ENCODE measurements around the gene ZNF865. TPM values are rescaled to one million over a fixed set of nuclear protein-coding genes. Genes with fewer than 3 reads are reported as not detected.
A peak's percentile ranks its signal among the peaks of the same experiment; 100 is the strongest.

The ZNF865 gene
- total RNA-seq, 1 experiment from 2014 or later: 9.1 TPM

GRCh38 chr19:55605207-55605636, 225 bp upstream of the ZNF865 start:
- DNase-seq (ENCODE audit: low spot score): peak; percentile 100

- no peak for DNase-seq (ENCODE audit: low spot score)
These were observed 982 bp downstream of the ZNF865 start for GRCh38 chr19:55606471-55606787.

- no peak for DNase-seq (ENCODE audit: low spot score)
These were observed 1.4 kb downstream of the ZNF865 start for GRCh38 chr19:55606817-55607216.

DNA sequence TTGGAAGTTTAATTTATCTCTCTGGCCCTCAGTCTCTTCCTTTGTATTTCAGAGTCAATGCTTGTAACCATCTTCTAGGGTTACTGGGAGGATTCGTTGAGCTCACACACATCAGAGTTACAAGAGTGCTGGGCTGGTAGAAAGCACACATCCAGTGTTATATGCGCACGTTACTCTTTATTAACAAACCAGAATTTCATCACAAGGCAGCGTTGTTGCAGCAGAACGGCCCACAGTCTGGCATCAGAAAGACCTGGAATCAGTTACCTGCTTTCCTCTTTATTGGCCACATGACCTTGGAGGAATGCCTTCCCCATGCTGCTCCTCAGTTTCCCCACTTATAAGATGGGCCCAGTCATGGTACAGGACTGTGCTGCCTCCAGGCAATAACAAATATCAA, 3.9 kb downstream of the ZNF865 start:
- DNase-seq (ENCODE audit: low spot score): no peak

GRCh38 chr19:55611300-55611982, 6.0 kb downstream of the ZNF865 start:
- DNase-seq (ENCODE audit: low spot score): no peak

GRCh38 chr19:55611983-55612645, 6.7 kb downstream of the ZNF865 start:
- no peak for DNase-seq (ENCODE audit: low spot score)

DNA sequence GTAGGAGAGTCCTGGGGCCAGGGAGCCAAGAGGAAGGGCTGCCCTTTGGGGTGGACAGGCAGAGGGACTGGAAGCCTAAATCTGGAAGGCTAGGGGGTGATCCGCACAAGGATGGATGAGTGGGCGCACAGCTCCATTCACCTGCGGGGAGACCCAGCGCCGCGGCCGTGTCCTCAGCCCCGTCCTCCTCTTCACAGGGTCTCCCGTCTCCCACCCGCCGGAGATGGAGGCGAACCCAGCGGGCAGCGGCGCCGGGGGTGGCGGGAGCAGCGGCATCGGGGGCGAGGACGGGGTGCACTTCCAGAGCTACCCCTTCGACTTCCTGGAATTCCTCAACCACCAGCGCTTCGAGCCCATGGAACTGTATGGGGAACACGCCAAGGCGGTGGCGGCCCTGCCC, 7.9 kb downstream of the ZNF865 start:
- no peak for DNase-seq (ENCODE audit: low spot score)

GRCh38 chr19:55613930-55614710, 8.7 kb downstream of the ZNF865 start:
- DNase-seq (ENCODE audit: low spot score): no peak

GRCh38 chr19:55614711-55615542, 9.5 kb downstream of the ZNF865 start:
- DNase-seq (ENCODE audit: low spot score): no peak

DNA sequence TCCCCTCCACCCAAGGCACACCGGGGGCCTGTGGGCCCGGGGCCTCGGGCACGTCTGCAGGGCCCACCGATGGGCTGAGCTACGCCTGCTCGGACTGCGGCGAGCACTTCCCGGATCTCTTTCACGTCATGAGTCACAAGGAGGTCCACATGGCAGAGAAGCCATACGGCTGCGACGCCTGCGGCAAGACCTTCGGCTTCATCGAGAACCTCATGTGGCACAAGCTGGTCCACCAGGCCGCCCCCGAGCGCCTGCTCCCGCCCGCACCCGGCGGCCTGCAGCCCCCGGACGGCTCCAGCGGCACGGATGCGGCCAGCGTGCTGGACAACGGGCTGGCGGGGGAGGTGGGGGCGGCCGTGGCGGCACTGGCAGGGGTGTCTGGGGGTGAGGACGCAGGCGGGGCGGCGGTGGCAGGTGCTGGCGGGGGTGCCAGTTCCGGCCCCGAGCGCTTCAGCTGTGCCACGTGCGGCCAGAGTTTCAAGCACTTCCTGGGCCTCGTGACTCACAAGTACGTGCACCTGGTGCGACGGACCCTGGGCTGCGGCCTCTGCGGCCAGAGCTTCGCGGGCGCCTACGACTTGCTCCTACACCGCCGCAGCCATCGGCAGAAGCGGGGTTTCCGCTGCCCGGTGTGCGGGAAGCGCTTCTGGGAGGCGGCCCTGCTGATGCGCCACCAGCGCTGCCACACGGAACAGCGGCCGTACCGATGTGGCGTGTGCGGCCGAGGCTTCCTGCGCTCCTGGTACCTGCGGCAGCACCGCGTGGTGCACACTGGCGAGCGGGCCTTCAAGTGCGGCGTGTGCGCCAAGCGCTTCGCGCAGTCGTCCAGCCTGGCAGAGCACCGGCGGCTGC, 10.3 kb downstream of the ZNF865 start:
- no peak for DNase-seq (ENCODE audit: low spot score)

DNA sequence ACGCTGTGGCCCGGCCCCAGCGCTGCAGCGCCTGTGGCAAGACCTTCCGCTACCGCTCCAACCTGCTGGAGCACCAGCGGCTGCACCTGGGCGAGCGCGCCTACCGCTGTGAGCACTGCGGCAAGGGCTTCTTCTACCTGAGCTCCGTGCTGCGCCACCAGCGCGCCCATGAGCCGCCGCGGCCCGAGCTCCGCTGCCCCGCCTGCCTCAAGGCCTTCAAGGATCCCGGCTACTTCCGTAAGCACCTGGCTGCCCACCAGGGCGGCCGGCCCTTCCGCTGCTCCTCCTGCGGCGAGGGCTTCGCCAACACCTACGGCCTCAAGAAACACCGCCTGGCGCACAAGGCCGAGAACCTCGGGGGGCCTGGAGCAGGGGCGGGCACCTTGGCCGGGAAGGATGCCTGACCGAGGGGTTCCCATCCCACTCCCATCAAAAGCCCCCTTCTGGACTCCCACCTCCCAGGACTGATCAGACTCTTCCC, 11.0 kb downstream of the ZNF865 start:
- no peak for DNase-seq (ENCODE audit: low spot score)

GRCh38 chr19:55617426-55617825, 12.0 kb downstream of the ZNF865 start:
- DNase-seq (ENCODE audit: low spot score): no peak

DNA sequence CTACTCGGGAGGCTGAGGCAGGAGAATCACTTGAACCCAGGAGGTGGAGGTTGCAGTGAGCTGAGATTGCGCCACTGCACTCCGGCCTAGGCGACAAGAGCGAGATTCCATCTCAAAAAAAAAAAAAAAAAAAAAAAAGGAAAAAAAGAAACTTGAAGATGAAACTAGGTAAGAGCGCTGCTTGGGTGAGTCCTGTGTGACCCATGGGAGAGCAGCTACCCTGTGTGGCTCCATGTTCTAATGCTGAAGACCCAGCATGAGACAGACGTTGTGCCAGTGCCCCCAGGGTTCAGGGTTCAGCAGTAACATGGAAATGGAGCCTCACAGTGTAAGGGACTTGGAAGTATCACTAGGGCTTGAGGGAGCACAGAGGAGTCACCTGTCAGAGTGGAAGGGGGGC, 13.0 kb downstream of the ZNF865 start:
- no peak for DNase-seq (ENCODE audit: low spot score)

- no peak for DNase-seq (ENCODE audit: low spot score)
These were observed 13.8 kb downstream of the ZNF865 start for GRCh38 chr19:55619286-55619685.

DNA sequence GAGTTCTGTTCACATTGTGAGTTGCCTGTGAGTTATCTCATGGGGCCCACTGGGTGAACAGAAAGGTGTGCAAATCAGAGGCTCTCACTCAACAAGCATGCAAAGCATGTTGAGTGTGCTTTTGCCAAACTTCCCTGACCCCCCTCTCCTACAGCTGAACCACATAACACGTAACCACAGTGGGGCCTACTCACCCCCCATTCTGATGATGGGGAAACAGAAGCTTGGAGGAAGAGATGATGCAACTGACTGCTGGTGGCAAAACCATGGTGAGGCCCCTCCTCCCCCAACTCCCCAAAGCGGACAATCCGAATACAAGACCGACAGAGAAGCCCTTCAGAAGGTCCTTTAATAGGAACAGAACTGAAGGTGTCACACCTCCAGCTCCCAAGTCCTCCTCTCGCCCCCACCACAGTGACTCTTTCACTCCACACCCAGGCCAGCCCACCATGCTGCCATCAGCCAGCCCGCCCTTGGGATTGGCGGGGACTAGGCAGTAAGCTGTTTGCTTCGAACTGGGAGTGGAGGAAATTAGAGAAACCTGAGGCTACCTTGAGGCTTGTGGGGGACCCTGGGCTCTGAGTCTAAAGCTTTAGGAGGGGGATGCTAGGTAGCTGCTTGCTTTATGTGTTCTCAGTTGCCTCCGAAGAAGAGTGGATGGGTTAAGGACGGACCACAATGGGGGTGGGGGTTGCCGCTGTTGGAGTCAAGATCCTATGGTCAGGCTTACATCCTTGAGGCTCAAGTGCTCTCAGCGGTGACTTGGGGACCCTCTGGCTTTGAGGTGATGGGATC, 15.2 kb downstream of the ZNF865 start:
- no peak for DNase-seq (ENCODE audit: low spot score)

DNA sequence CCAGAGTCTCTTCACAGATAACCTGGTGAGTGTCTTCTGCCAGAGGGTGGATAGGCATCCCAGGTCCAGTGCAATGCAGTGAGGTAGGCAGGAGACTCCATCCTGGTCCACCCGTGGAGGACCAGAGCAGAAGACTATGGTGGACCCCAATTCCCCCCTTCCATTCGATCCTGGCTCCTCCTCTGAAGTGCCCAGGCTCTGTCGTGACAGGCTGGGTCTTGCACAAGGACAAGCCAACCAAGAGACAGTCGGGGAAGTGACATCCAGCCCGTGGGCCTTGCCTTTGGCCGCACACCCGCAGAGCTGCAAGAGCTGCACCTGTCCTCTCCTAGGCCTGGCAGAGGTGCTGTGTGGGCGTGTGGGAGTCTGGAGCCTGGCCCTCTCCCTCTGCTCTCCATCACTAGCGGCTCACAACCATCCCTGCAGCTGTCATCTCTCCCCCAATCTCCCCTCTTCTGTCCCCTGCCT, 15.8 kb downstream of the ZNF865 start:
- no peak for DNase-seq (ENCODE audit: low spot score)

GRCh38 chr19:55621673-55622231, 16.3 kb downstream of the ZNF865 start:
- no peak for DNase-seq (ENCODE audit: low spot score)

- DNase-seq (ENCODE audit: low spot score): no peak
These were observed 17.0 kb downstream of the ZNF865 start for GRCh38 chr19:55622242-55622969.

GRCh38 chr19:55623130-55623529, 17.7 kb downstream of the ZNF865 start:
- no peak for DNase-seq (ENCODE audit: low spot score)
